ENCODE data around the gene PLK3.

DNA sequence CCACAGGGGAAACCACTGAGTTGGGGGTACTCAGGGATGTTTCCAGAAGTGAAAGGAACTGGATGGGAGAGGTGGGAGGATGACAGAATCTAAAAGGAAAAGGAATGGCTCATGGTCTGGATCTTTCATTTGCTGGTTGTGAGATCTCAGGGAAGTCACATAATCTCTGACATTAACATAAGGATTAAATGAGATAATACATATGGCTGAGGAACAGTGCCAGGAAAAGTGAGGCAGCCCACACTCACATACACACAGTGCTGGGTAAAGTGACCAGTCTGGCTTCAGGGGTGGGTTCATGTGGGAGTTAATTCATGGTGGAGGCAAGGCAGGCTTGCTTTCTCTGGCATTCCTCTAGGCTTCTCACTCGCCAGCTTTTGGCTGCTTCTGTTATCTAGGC is 46.8 kb downstream of the PLK3 start:
- TF ChIP-seq, protein P1, sequence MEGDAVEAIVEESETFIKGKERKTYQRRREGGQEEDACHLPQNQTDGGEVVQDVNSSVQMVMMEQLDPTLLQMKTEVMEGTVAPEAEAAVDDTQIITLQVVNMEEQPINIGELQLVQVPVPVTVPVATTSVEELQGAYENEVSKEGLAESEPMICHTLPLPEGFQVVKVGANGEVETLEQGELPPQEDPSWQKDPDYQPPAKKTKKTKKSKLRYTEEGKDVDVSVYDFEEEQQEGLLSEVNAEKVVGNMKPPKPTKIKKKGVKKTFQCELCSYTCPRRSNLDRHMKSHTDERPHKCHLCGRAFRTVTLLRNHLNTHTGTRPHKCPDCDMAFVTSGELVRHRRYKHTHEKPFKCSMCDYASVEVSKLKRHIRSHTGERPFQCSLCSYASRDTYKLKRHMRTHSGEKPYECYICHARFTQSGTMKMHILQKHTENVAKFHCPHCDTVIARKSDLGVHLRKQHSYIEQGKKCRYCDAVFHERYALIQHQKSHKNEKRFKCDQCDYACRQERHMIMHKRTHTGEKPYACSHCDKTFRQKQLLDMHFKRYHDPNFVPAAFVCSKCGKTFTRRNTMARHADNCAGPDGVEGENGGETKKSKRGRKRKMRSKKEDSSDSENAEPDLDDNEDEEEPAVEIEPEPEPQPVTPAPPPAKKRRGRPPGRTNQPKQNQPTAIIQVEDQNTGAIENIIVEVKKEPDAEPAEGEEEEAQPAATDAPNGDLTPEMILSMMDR (IDR thresholded peaks at IDR 0.05; ENCODE audit: low read depth, low read length): no peak
- no peak for TF ChIP-seq MYC (IDR thresholded peaks at IDR 0.05; ENCODE audit: low read depth, low read length)

Data from NB4 (cell line).